ENCODE data around the gene ZCCHC24.

Gene ZCCHC24

DNA sequence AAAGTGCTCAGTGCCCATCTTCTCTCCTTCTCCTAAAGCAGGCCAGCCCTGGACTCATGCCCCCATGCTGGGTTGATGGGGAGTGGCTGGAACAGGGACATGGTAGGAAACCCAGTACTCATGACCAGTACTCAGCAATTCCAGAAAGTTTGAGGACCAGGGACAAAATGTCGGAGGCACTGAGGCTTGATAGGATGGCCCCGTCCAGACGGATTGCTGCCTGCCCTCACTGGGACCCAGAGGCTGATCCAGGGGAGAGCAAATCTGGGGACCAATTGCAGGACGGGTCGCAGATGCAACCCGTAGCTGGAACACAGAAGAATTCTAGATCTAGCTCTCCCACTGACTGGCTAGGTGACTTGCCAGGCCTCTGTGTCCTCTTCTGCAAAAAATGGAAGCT is 5.1 kb downstream of the ZCCHC24 start:
- Histone ChIP-seq H4K20me1 (ENCODE audit: control insufficient read depth, insufficient read depth, low read depth, low read length) (peaks cover 5% of the 10 kb centered on the region), H3K9me3 (ENCODE audit: control insufficient read depth, insufficient read depth, low read length) (no peaks in the 10 kb centered on the region), H3K9me2 (replicated peaks; ENCODE audit: control insufficient read depth, low read length) (no peaks in the 10 kb centered on the region), H3K4me3 (ENCODE audit: low read length) (no peak overlapping the region), H3F3A (ENCODE audit: control insufficient read depth, insufficient read depth) (no peaks in the 10 kb centered on the region), H3K79me2 (ENCODE audit: control insufficient read depth, low read length) (no peaks in the 10 kb centered on the region), H3K4me1 (ENCODE audit: control insufficient read depth, low read length) (peaks cover 16% of the 10 kb centered on the region), H3K4me2 (ENCODE audit: low read length) (no peak overlapping the region), H3K27ac (ENCODE audit: low read depth, low read length) (no peak overlapping the region), H3K36me3 (ENCODE audit: control insufficient read depth, low read length) (no peaks in the 10 kb centered on the region), H3K27me3 (ENCODE audit: control insufficient read depth, low read length) (peaks cover 66% of the 10 kb centered on the region)
- TF ChIP-seq EZH2phosphoT487 (IDR thresholded peaks at IDR 0.05; ENCODE audit: borderline replicate concordance, low read length) = no peak
- TF ChIP-seq, protein P1, sequence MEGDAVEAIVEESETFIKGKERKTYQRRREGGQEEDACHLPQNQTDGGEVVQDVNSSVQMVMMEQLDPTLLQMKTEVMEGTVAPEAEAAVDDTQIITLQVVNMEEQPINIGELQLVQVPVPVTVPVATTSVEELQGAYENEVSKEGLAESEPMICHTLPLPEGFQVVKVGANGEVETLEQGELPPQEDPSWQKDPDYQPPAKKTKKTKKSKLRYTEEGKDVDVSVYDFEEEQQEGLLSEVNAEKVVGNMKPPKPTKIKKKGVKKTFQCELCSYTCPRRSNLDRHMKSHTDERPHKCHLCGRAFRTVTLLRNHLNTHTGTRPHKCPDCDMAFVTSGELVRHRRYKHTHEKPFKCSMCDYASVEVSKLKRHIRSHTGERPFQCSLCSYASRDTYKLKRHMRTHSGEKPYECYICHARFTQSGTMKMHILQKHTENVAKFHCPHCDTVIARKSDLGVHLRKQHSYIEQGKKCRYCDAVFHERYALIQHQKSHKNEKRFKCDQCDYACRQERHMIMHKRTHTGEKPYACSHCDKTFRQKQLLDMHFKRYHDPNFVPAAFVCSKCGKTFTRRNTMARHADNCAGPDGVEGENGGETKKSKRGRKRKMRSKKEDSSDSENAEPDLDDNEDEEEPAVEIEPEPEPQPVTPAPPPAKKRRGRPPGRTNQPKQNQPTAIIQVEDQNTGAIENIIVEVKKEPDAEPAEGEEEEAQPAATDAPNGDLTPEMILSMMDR (IDR thresholded peaks at IDR 0.05; ENCODE audit: low read depth, low read length, poor library complexity, severe bottlenecking) = no peak

DNA sequence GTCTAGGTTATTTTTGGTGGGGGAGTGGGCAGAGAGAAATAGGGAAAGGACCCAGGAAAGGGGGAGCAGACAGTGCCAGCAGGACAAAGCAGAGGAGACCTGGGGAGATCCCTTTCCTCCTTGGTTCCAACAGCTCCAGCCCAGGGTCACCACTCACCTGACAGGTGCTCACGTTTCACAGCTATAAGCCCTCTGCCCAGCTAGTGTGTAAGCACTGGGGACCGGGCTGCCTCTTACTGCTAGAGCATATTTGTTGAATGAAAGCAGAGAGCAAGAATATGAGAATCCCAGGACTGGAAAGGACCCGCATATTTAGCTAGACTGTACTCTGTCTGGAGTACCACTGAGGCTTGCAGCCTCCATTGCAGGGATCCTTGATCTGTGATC is 6.7 kb downstream of the ZCCHC24 start:
- H4K20me1 ChIP-seq (ENCODE audit: control insufficient read depth, insufficient read depth, low read depth, low read length) = peaks cover under 1% of the 10 kb centered on the region; the same call in 1 of the 2 replicates
- H3K79me2 ChIP-seq (ENCODE audit: control insufficient read depth, low read length) = no peaks in the 10 kb centered on the region
- no peaks in the 10 kb centered on the region for H3F3A ChIP-seq (ENCODE audit: control insufficient read depth, insufficient read depth)
- peaks cover 54% of the 10 kb centered on the region for H3K27me3 ChIP-seq (ENCODE audit: control insufficient read depth, low read length)
- H3K9me3 ChIP-seq (ENCODE audit: control insufficient read depth, insufficient read depth, low read length) = no peaks in the 10 kb centered on the region
- TF ChIP-seq EZH2phosphoT487 (IDR thresholded peaks at IDR 0.05; ENCODE audit: borderline replicate concordance, low read length) = no peak
- TF ChIP-seq, protein P1 (IDR thresholded peaks at IDR 0.05; ENCODE audit: low read depth, low read length, poor library complexity, severe bottlenecking) = no peak
- no peak overlapping the region for H3K4me2 ChIP-seq (ENCODE audit: low read length)
- H3K36me3 ChIP-seq (ENCODE audit: control insufficient read depth, low read length) = no peaks in the 10 kb centered on the region
- no peak overlapping the region for H3K4me3 ChIP-seq (ENCODE audit: low read length)
- H3K9me2 ChIP-seq (replicated peaks; ENCODE audit: control insufficient read depth, low read length) = no peaks in the 10 kb centered on the region
- H3K4me1 ChIP-seq (ENCODE audit: control insufficient read depth, low read length) = peaks cover 4% of the 10 kb centered on the region
- no peak overlapping the region for H3K27ac ChIP-seq (ENCODE audit: low read depth, low read length)

DNA sequence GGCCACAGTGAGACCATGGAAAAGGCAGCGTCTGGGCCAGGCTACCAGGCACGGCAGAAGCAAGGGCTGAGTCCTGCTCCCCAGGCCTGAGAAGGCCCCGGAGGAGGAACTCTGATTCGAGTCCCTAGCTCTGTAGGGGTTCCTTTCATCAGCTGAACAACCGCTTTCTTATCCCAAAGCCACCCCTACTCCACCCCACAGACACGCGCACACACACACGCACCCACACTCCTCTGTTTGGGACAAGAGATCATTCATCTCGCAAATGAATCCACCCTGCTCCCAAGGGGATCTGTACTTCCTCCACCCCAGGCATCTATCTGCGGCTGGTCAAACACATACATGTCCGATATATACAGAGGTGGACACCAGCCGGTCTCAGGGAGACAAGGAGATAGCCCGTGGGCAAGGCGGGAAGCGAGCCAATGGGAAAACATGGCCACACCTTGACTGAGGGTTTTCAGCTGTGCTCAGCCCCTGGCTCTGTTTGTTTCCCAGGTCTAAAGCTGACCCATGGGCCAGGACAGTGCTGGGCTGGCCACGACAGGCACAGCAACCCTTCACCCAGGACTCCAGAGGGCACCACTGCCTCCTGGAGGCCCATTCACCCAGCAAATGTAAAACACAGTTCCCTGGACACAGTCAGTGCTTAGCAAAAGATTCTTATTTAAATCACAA is 7.3 kb downstream of the ZCCHC24 start:
- no peaks in the 10 kb centered on the region for H4K20me1 ChIP-seq (ENCODE audit: control insufficient read depth, insufficient read depth, low read depth, low read length)
- no peaks in the 10 kb centered on the region for H3K36me3 ChIP-seq (ENCODE audit: control insufficient read depth, low read length)

More for the DNA sequence above, 7.3 kb downstream of the ZCCHC24 start:
- H3K27me3 ChIP-seq (ENCODE audit: control insufficient read depth, low read length) = peaks cover 49% of the 10 kb centered on the region
- H3K79me2 ChIP-seq (ENCODE audit: control insufficient read depth, low read length) = no peaks in the 10 kb centered on the region
- no peak overlapping the region for H3K4me3 ChIP-seq (ENCODE audit: low read length)
- no peak overlapping the region for H3K27ac ChIP-seq (ENCODE audit: low read depth, low read length)
- TF ChIP-seq, protein P1 (IDR thresholded peaks at IDR 0.05; ENCODE audit: low read depth, low read length, poor library complexity, severe bottlenecking) = no peak
- TF ChIP-seq EZH2phosphoT487 (IDR thresholded peaks at IDR 0.05; ENCODE audit: borderline replicate concordance, low read length) = no peak
- no peak overlapping the region for H3K4me2 ChIP-seq (ENCODE audit: low read length)
- H3K4me1 ChIP-seq (ENCODE audit: control insufficient read depth, low read length) = no peaks in the 10 kb centered on the region; the same call in 1 of the 2 replicates
- H3K9me3 ChIP-seq (ENCODE audit: control insufficient read depth, insufficient read depth, low read length) = no peaks in the 10 kb centered on the region
- H3F3A ChIP-seq (ENCODE audit: control insufficient read depth, insufficient read depth) = no peaks in the 10 kb centered on the region
- H3K9me2 ChIP-seq (replicated peaks; ENCODE audit: control insufficient read depth, low read length) = no peaks in the 10 kb centered on the region

Data from DOHH2 (cell line).